HepG2 (cell line): ENCODE results near the gene EPHX1. TPM values are rescaled to one million over a fixed set of nuclear protein-coding genes. Genes with fewer than 3 reads are reported as not detected.

Experiments
- GABPB1 ChIP-seq: IDR thresholded peaks from 2 replicates; pipeline ENCODE4 v1.6.1; 2016; ENCODE audit warnings: mild to moderate bottlenecking, missing genetic modification reagents, moderate library complexity, missing compliant biosample characterization
- GFI1 ChIP-seq: sonication (generic); formaldehyde crosslinking; IDR thresholded peaks from 2 replicates; pipeline ENCODE4 v1.5.0; 2020; ENCODE audit warnings: missing genetic modification reagents, mild to moderate bottlenecking, borderline replicate concordance
- IKZF5 ChIP-seq: IDR thresholded peaks from 2 replicates; pipeline ENCODE4 v1.6.1; 2018; ENCODE audit warnings: missing genetic modification reagents, mild to moderate bottlenecking, missing compliant biosample characterization
- ISL2 ChIP-seq: sonication (generic); formaldehyde crosslinking; IDR thresholded peaks from 2 replicates; pipeline ENCODE4 v1.5.0; 2020; ENCODE audit warnings: missing genetic modification reagents
- JDP2 ChIP-seq: sonication (generic); formaldehyde crosslinking; IDR thresholded peaks from 2 replicates; pipeline ENCODE4 v1.8.1; 2022; ENCODE audit warnings: missing genetic modification reagents, borderline replicate concordance
- MED13 ChIP-seq: sonication (generic); formaldehyde crosslinking; IDR thresholded peaks from 2 replicates; pipeline ENCODE4 v1.5.0; 2020; ENCODE audit warnings: missing genetic modification reagents
- TFDP2 ChIP-seq: sonication (generic); formaldehyde crosslinking; IDR thresholded peaks from 2 replicates; pipeline ENCODE4 v1.4.0; 2020; ENCODE audit warnings: missing genetic modification reagents
- YEATS4 ChIP-seq: sonication (generic); formaldehyde crosslinking; IDR thresholded peaks from 2 replicates; pipeline ENCODE4 v1.4.0; 2020; ENCODE audit warnings: missing genetic modification reagents, borderline replicate concordance
- ZBTB38 ChIP-seq: sonication (generic); formaldehyde crosslinking; IDR thresholded peaks from 2 replicates; pipeline ENCODE4 v1.5.1; 2020; ENCODE audit warnings: mild to moderate bottlenecking, missing genetic modification reagents
- ZNF580 ChIP-seq: IDR thresholded peaks from 2 replicates; pipeline ENCODE4 v1.6.1; 2016; ENCODE audit warnings: low read depth, borderline replicate concordance
- ZNF704 ChIP-seq: sonication (generic); formaldehyde crosslinking; IDR thresholded peaks from 2 replicates; pipeline ENCODE4 v1.8.1; 2023; ENCODE audit warnings: mild to moderate bottlenecking, inconsistent platforms, moderate library complexity, missing genetic modification reagents, borderline replicate concordance
- ZNF724P ChIP-seq: sonication (generic); formaldehyde crosslinking; IDR thresholded peaks from 2 replicates; pipeline ENCODE4 v1.8.0; 2022; ENCODE audit warnings: missing genetic modification reagents, borderline replicate concordance
- ZNF770 ChIP-seq: sonication (generic); formaldehyde crosslinking; IDR thresholded peaks from 2 replicates; pipeline ENCODE4 v1.5.0; 2020; ENCODE audit warnings: mild to moderate bottlenecking, missing genetic modification reagents
- polyA plus RNA-seq, 8 experiments: library from polyadenylated mRNA; depleted of rRNA in 3 of 8; stranded (reverse) in 7 of 8; unstranded in 1 of 8; fragments of >200 nt; fragmentation: Illumina TruSeq in 4 of 8; extraction: Trizol in 4 of 8; gene quantifications; 2 replicates each; pipeline versions ENCODE4 v1.2.1 to v1.2.3, GENCODE V29; 2011 to 2016; ENCODE audit warnings: low read depth in 4 of 8, missing spikeins in 1 of 8, mixed read lengths in 1 of 8; ENCODE audit not compliant: insufficient read depth in 1 of 8
- total RNA-seq, 5 experiments: library from RNA; depleted of rRNA; stranded (reverse); fragments of >200 nt; fragmentation: Illumina TruSeq; extraction: Trizol; gene quantifications; 2 replicates each; pipeline ENCODE4 v1.2.3, GENCODE V29; 2016; ENCODE audit warnings: low read depth in 1 of 5
- TF ChIP-seq, protein P1 (sequence below): sonication (generic); formaldehyde crosslinking; IDR thresholded peaks from 2 replicates; pipeline ENCODE4 v1.8.1; 2023; ENCODE audit warnings: mild to moderate bottlenecking, missing genetic modification reagents
- TF ChIP-seq, protein P2 (sequence below): sonication (generic); formaldehyde crosslinking; IDR thresholded peaks from 2 replicates; pipeline ENCODE4 v1.8.1; 2023; ENCODE audit warnings: missing genetic modification reagents, mild to moderate bottlenecking, borderline replicate concordance
- TF ChIP-seq, protein P3 (sequence below): sonication (generic); IDR thresholded peaks from 2 replicates; pipeline ENCODE4 v1.6.1; 2016; ENCODE audit warnings: low read depth, borderline replicate concordance
- TF ChIP-seq, protein P4 (sequence below), 2 experiments: sonication (generic) in 1 of 2; formaldehyde crosslinking in 1 of 2; IDR thresholded peaks; 2 replicates each; pipeline versions ENCODE4 v1.4.0 to v1.6.1; 2018 to 2020; ENCODE audit warnings: missing genetic modification reagents in 2 of 2, borderline replicate concordance in 1 of 2, low read depth in 1 of 2, mild to moderate bottlenecking in 1 of 2, missing biosample characterization in 1 of 2

The EPHX1 gene
- total and polyA plus RNA-seq, 2 of the 13 experiments (the other 11 are each of a cell fraction or from before 2014, with no cell fraction given), result 27.7 to 36.5 TPM

GRCh38 chr1:225881959-225882693, 72.2 kb downstream of the EPHX1 start, which contains the start of gene TMEM63A (continued):
- TF ChIP-seq ZBTB38 (CRISPR knock-in tag) (peak; percentile 84), ZNF724P (no peak), ZNF704 (peak; percentile 79; the same call in 1 of the 2 replicates), ZNF580 (CRISPR knock-in tag) (no peak), GFI1 (CRISPR knock-in tag) (no peak), MED13 (CRISPR knock-in tag) (peak; percentile 45; the same call in 1 of the 2 replicates), ISL2 (CRISPR knock-in tag) (peak; percentile 47; the same call in 1 of the 2 replicates), ZNF770 (CRISPR knock-in tag) (peak; percentile 69), YEATS4 (peak; percentile 82; the same call in 1 of the 2 replicates), IKZF5 (no peak; the same call in 1 of the 2 replicates), TFDP2 (CRISPR knock-in tag) (peak; percentile 30; the same call in 1 of the 2 replicates), JDP2 (no peak), GABPB1 (CRISPR knock-in tag) (peak; percentile 62; the same call in 1 of the 2 replicates)
- TF ChIP-seq, protein P1, sequence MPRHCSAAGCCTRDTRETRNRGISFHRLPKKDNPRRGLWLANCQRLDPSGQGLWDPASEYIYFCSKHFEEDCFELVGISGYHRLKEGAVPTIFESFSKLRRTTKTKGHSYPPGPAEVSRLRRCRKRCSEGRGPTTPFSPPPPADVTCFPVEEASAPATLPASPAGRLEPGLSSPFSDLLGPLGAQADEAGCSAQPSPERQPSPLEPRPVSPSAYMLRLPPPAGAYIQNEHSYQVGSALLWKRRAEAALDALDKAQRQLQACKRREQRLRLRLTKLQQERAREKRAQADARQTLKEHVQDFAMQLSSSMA (CRISPR knock-in tag), result no peak
- TF ChIP-seq, protein P2, sequence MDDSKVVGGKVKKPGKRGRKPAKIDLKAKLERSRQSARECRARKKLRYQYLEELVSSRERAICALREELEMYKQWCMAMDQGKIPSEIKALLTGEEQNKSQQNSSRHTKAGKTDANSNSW (CRISPR knock-in tag), result 0 out of 2 replicates have a peak, but pooled peaks have one; percentile 61
- TF ChIP-seq, protein P3, sequence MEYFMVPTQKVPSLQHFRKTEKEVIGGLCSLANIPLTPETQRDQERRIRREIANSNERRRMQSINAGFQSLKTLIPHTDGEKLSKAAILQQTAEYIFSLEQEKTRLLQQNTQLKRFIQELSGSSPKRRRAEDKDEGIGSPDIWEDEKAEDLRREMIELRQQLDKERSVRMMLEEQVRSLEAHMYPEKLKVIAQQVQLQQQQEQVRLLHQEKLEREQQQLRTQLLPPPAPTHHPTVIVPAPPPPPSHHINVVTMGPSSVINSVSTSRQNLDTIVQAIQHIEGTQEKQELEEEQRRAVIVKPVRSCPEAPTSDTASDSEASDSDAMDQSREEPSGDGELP, result peak; percentile 66; the same call in 1 of the 2 replicates
- TF ChIP-seq, protein P4, sequence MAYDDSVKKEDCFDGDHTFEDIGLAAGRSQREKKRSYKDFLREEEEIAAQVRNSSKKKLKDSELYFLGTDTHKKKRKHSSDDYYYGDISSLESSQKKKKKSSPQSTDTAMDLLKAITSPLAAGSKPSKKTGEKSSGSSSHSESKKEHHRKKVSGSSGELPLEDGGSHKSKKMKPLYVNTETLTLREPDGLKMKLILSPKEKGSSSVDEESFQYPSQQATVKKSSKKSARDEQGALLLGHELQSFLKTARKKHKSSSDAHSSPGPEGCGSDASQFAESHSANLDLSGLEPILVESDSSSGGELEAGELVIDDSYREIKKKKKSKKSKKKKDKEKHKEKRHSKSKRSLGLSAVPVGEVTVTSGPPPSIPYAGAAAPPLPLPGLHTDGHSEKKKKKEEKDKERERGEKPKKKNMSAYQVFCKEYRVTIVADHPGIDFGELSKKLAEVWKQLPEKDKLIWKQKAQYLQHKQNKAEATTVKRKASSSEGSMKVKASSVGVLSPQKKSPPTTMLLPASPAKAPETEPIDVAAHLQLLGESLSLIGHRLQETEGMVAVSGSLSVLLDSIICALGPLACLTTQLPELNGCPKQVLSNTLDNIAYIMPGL (CRISPR knock-in tag; IDR thresholded peaks at IDR 0.05; ENCODE audit: borderline replicate concordance in 1 of 2, low read depth in 1 of 2), result peak; percentile 84 to 93; a peak in 3 of 4 replicates
